Activated CD4-positive, alpha-beta T cell treated with anti-CD3 and anti-CD28 coated beads, Interleukin-2, amount 10 ng/mL, durations not matched to agents 24 days and 14 days (primary cell): ENCODE data around the gene MAST3. TPM values are rescaled to one million over a fixed set of nuclear protein-coding genes. Genes with fewer than 3 reads are reported as not detected.

Source experiments
- DNase-seq: peaks from one replicate; pipeline ENCODE4 v3.0.0; 2022
- H3K27ac Mint-ChIP-seq: one replicate; pipeline ENCODE4 v1.8.0; 2022; ENCODE audit warnings: mild to moderate bottlenecking, mixed read lengths
- H3K27me3 Mint-ChIP-seq: one replicate; pipeline ENCODE4 v1.8.0; 2022; ENCODE audit warnings: mixed read lengths
- H3K36me3 Mint-ChIP-seq: one replicate; pipeline ENCODE4 v1.8.0; 2022; ENCODE audit warnings: low read depth, mild to moderate bottlenecking, mixed read lengths
- H3K4me1 Mint-ChIP-seq: one replicate; pipeline ENCODE4 v1.8.0; 2021; ENCODE audit warnings: mixed read lengths
- H3K4me3 Mint-ChIP-seq: one replicate; pipeline ENCODE4 v1.8.0; 2022; ENCODE audit warnings: mild to moderate bottlenecking, moderate library complexity, mixed read lengths
- H3K9me3 Mint-ChIP-seq: one replicate; pipeline ENCODE4 v1.8.0; 2021; ENCODE audit warnings: mixed read lengths
- intact Hi-C: fragments of 100-400 bp; cut with micrococcal nuclease; formaldehyde crosslinking; loops from one replicate; pipeline ENCODE4 v1.15.1; 2023
- total RNA-seq: library from RNA; stranded (reverse); gene quantifications from 2 replicates; pipeline ENCODE4 v1.2.3, GENCODE V29; 2022

Gene MAST3
- total RNA-seq, 1 donor from 2014 or later, result 17.2 TPM

GRCh38 chr19:18192673-18193387 is 95.3 kb downstream of the MAST3 start, which contains the start of gene MPV17L2:
Gene MPV17L2, plus strand, starts transcription at chr19:18193218. Its CDS starts 64 bp downstream, at chr19:18193282.
- H3K4me3 Mint-ChIP-seq, result peak within 1 kb of the TSS; percentile 81
- H3K27me3 Mint-ChIP-seq, result no peaks in the 10 kb centered on the region
- H3K9me3 Mint-ChIP-seq, result no peaks in the 10 kb centered on the region
- peak within 1 kb of the TSS; percentile 86 for H3K27ac Mint-ChIP-seq
- peaks cover 3% of the 10 kb centered on the region for H3K36me3 Mint-ChIP-seq
- H3K4me1 Mint-ChIP-seq, result peaks cover 21% of the 10 kb centered on the region
- DNase-seq, result peak; percentile 99
- intact Hi-C loops, result loop anchor here (1.0 to 2.0 kb wide), 5 partner anchors 11 to 329 kb away; partner anchors contain the start of genes ELL, LSM4, PIK3R2 and RAB3A

- peaks cover 23% of the 10 kb centered on the region for H3K4me1 Mint-ChIP-seq
- no peaks in the 10 kb centered on the region for H3K27me3 Mint-ChIP-seq
- DNase-seq, result peak; percentile 67
- H3K36me3 Mint-ChIP-seq, result peaks cover 11% of the 10 kb centered on the region
- H3K27ac Mint-ChIP-seq, result peak overlapping the region; percentile 86
- peak overlapping the region; percentile 81 for H3K4me3 Mint-ChIP-seq
- intact Hi-C loops, result loop anchor here (1.0 to 2.0 kb wide), 3 partner anchors 41 to 329 kb away; partner anchors contain the start of genes ELL, LSM4 and PIK3R2
- H3K9me3 Mint-ChIP-seq, result no peaks in the 10 kb centered on the region
Measured at GRCh38 chr19:18193388-18194180, 96.0 kb downstream of the MAST3 start.

GRCh38 chr19:18194181-18194530 is 96.6 kb downstream of the MAST3 start:
- Mint-ChIP-seq H3K27ac (peak overlapping the region; percentile 86), H3K36me3 (peaks cover 11% of the 10 kb centered on the region), H3K27me3 (no peaks in the 10 kb centered on the region), H3K9me3 (no peaks in the 10 kb centered on the region), H3K4me3 (peak overlapping the region; percentile 81), H3K4me1 (peaks cover 23% of the 10 kb centered on the region)
- intact Hi-C loops, result no loop called here
- peak; percentile 64 for DNase-seq

DNA sequence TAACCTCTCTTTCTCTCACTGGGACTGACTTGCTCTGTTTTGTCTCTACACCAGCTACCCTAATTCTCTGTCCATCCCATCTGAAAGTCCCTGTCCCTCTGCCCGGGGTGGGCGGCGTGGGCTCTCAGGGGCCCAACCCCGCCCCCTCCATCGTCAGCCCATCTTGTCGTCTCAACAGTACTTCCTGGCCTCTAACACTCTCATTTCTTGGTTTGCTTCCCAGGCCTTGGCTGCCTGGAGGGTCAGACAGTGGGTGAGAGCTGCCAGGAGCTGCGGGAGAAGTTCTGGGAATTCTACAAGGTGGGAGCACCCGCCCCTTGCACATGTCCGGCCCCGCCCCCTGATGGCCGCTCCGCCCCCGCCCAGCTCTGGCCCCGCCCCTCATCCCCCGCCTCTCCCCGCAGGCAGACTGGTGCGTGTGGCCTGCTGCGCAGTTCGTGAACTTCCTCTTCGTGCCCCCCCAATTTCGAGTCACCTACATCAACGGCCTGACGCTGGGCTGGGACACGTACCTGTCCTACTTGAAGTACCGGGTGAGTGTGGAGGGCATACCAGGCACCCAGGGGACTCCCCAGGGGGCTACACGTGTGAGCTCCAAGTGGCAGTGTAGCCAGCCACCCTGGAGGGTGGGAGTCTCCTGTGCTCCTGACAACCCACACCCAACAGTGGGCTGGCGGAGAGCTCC is 97.1 kb downstream of the MAST3 start:
- no peaks in the 10 kb centered on the region for H3K9me3 Mint-ChIP-seq
- H3K4me3 Mint-ChIP-seq, result peak overlapping the region; percentile 81
- peak overlapping the region; percentile 86 for H3K27ac Mint-ChIP-seq
- peaks cover 23% of the 10 kb centered on the region for H3K4me1 Mint-ChIP-seq
- H3K36me3 Mint-ChIP-seq, result peaks cover 11% of the 10 kb centered on the region
- no peaks in the 10 kb centered on the region for H3K27me3 Mint-ChIP-seq
- intact Hi-C loops, result no loop called here
- DNase-seq, result peak; percentile 76

GRCh38 chr19:18196511-18196845 is 98.9 kb downstream of the MAST3 start:
- no peaks in the 10 kb centered on the region for H3K27me3 Mint-ChIP-seq
- no peak overlapping the region for H3K27ac Mint-ChIP-seq
- H3K9me3 Mint-ChIP-seq, result no peaks in the 10 kb centered on the region
- intact Hi-C loops, result no loop called here
- H3K36me3 Mint-ChIP-seq, result peaks cover 14% of the 10 kb centered on the region
- peaks cover 25% of the 10 kb centered on the region for H3K4me1 Mint-ChIP-seq
- H3K4me3 Mint-ChIP-seq, result no peak overlapping the region
- DNase-seq, result no peak

DNA sequence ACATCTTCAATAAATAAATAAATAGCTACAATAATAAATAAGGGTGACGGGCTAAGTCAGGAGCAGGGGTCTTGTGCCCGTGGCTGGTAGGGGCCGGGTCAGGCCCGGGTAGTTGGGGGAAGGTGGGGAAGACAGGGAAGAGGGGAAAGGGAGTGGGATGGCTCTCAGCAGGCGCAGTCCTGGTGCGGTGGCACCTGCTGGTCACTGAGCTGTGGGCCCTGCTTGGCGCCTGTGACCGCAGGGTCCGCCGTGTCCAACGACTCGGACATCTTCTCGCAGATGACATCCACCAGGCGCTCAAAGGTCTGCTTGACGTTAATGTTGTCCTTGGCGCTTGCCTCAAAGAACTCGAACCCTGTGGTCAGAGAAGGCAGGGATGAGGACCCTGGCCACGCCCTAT is 99.7 kb downstream of the MAST3 start:
- no peak overlapping the region for H3K27ac Mint-ChIP-seq
- H3K9me3 Mint-ChIP-seq, result no peaks in the 10 kb centered on the region
- no peak overlapping the region for H3K4me3 Mint-ChIP-seq
- intact Hi-C loops, result no loop called here
- DNase-seq, result no peak
- H3K27me3 Mint-ChIP-seq, result no peaks in the 10 kb centered on the region
- peaks cover 20% of the 10 kb centered on the region for H3K36me3 Mint-ChIP-seq
- peaks cover 25% of the 10 kb centered on the region for H3K4me1 Mint-ChIP-seq

- Mint-ChIP-seq H3K27ac (no peak overlapping the region), H3K4me3 (no peak overlapping the region), H3K9me3 (no peaks in the 10 kb centered on the region), H3K27me3 (no peaks in the 10 kb centered on the region), H3K36me3 (peaks cover 20% of the 10 kb centered on the region), H3K4me1 (peaks cover 25% of the 10 kb centered on the region)
- intact Hi-C loops, result no loop called here
- no peak for DNase-seq
Measured at GRCh38 chr19:18197941-18198340, 100.4 kb downstream of the MAST3 start.

GRCh38 chr19:18198374-18198773 is 100.8 kb downstream of the MAST3 start:
- no peaks in the 10 kb centered on the region for H3K9me3 Mint-ChIP-seq
- H3K27me3 Mint-ChIP-seq, result no peaks in the 10 kb centered on the region
- intact Hi-C loops, result no loop called here
- no peak for DNase-seq
- no peak overlapping the region for H3K27ac Mint-ChIP-seq
- peaks cover 18% of the 10 kb centered on the region for H3K36me3 Mint-ChIP-seq
- no peak overlapping the region for H3K4me3 Mint-ChIP-seq
- peaks cover 29% of the 10 kb centered on the region for H3K4me1 Mint-ChIP-seq

Other genes starting within 250 kb of the MAST3 start
- 226 and 239 TPM in 2 replicates for gene JAK3, start 249.8 kb upstream of the MAST3 start, total RNA-seq
- gene RPL18A, start 237.9 kb upstream of the MAST3 start, total RNA-seq, result 2,698 and 2,718 TPM in 2 replicates
- gene SLC5A5, start 225.8 kb upstream of the MAST3 start, total RNA-seq, result 1.1 and 1.5 TPM in 2 replicates
- gene CCDC124, start 164.8 kb upstream of the MAST3 start, total RNA-seq, result 126 and 136 TPM in 2 replicates
- 0.62 TPM in 1 of 2 replicates, not detected in the other for gene KCNN1, start 130.7 kb upstream of the MAST3 start, total RNA-seq
- gene ARRDC2, start 89.6 kb upstream of the MAST3 start, total RNA-seq, result 41.3 and 41.7 TPM in 2 replicates
- gene IL12RB1, start 10.8 kb upstream of the MAST3 start, total RNA-seq, result 37.0 and 38.8 TPM in 2 replicates
- gene PIK3R2, start 55.4 kb downstream of the MAST3 start, total RNA-seq, result 19.6 and 20.7 TPM in 2 replicates
- gene IFI30, start 76.0 kb downstream of the MAST3 start, total RNA-seq, result 49.4 and 52.7 TPM in 2 replicates
- 18.4 and 20.9 TPM in 2 replicates for gene MPV17L2, start 95.4 kb downstream of the MAST3 start, total RNA-seq
- 9.6 and 10.3 TPM in 2 replicates for gene RAB3A, start 106.3 kb downstream of the MAST3 start, total RNA-seq
- gene PDE4C, start 128.7 kb downstream of the MAST3 start, total RNA-seq, result 0.14 and 0.37 TPM in 2 replicates
- 2.3 and 3.0 TPM in 2 replicates for gene IQCN, start 176.7 kb downstream of the MAST3 start, total RNA-seq
- 382 and 413 TPM in 2 replicates for gene JUND, start 183.8 kb downstream of the MAST3 start, total RNA-seq
- gene LSM4, start 225.3 kb downstream of the MAST3 start, total RNA-seq, result 217 and 225 TPM in 2 replicates
- 14.6 and 18.5 TPM in 2 replicates for gene PGPEP1, start 242.8 kb downstream of the MAST3 start, total RNA-seq